ENCODE results near the gene ARHGAP18. TPM values are rescaled to one million over a fixed set of nuclear protein-coding genes. Genes with fewer than 3 reads are reported as not detected.

ARHGAP18 gene
- total and polyA plus RNA-seq, 2 experiments from 2014 or later = 4.3 to 5.0 TPM

DNA sequence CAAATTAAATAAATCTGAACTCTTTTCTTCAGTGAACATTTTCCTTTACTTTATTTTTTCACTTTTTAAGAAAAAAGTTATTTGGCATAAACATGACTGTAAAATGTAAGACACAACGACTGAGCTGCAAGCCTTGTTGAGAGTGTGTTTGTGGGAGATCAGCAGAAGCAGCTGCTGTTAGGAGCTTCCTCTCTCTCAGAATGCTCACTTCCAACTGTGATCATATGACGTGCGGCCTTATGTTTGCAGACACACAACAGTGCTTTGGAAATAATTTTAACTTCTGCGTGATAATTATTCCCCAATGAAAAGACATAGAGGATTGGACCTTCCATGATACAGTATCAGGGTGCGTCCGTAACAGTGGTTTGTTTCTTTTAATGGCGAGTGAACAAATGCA is 104.0 kb downstream of the ARHGAP18 start (continued):
- no peak for TF ChIP-seq POLR2AphosphoS5 (IDR thresholded peaks at IDR 0.05; ENCODE audit: low read depth)
- TF ChIP-seq JUNB (IDR thresholded peaks at IDR 0.05; ENCODE audit: unreplicated experiment) = no peak
- no peak for TF ChIP-seq STAT1 (IDR thresholded peaks at IDR 0.05; ENCODE audit: unreplicated experiment)
- TF ChIP-seq, protein P1, sequence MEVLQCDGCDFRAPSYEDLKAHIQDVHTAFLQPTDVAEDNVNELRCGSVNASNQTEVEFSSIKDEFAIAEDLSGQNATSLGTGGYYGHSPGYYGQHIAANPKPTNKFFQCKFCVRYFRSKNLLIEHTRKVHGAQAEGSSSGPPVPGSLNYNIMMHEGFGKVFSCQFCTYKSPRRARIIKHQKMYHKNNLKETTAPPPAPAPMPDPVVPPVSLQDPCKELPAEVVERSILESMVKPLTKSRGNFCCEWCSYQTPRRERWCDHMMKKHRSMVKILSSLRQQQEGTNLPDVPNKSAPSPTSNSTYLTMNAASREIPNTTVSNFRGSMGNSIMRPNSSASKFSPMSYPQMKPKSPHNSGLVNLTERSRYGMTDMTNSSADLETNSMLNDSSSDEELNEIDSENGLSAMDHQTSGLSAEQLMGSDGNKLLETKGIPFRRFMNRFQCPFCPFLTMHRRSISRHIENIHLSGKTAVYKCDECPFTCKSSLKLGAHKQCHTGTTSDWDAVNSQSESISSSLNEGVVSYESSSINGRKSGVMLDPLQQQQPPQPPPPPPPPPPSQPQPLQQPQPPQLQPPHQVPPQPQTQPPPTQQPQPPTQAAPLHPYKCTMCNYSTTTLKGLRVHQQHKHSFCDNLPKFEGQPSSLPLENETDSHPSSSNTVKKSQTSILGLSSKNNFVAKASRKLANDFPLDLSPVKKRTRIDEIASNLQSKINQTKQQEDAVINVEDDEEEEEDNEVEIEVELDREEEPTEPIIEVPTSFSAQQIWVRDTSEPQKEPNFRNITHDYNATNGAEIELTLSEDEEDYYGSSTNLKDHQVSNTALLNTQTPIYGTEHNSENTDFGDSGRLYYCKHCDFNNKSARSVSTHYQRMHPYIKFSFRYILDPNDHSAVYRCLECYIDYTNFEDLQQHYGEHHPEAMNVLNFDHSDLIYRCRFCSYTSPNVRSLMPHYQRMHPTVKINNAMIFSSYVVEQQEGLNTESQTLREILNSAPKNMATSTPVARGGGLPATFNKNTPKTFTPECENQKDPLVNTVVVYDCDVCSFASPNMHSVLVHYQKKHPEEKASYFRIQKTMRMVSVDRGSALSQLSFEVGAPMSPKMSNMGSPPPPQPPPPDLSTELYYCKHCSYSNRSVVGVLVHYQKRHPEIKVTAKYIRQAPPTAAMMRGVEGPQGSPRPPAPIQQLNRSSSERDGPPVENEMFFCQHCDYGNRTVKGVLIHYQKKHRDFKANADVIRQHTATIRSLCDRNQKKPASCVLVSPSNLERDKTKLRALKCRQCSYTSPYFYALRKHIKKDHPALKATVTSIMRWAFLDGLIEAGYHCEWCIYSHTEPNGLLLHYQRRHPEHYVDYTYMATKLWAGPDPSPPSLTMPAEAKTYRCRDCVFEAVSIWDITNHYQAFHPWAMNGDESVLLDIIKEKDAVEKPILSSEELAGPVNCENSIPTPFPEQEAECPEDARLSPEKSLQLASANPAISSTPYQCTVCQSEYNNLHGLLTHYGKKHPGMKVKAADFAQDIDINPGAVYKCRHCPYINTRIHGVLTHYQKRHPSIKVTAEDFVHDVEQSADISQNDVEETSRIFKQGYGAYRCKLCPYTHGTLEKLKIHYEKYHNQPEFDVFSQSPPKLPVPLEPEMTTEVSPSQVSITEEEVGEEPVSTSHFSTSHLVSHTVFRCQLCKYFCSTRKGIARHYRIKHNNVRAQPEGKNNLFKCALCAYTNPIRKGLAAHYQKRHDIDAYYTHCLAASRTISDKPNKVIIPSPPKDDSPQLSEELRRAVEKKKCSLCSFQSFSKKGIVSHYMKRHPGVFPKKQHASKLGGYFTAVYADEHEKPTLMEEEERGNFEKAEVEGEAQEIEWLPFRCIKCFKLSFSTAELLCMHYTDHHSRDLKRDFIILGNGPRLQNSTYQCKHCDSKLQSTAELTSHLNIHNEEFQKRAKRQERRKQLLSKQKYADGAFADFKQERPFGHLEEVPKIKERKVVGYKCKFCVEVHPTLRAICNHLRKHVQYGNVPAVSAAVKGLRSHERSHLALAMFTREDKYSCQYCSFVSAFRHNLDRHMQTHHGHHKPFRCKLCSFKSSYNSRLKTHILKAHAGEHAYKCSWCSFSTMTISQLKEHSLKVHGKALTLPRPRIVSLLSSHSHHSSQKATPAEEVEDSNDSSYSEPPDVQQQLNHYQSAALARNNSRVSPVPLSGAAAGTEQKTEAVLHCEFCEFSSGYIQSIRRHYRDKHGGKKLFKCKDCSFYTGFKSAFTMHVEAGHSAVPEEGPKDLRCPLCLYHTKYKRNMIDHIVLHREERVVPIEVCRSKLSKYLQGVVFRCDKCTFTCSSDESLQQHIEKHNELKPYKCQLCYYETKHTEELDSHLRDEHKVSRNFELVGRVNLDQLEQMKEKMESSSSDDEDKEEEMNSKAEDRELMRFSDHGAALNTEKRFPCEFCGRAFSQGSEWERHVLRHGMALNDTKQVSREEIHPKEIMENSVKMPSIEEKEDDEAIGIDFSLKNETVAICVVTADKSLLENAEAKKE (CRISPR knock-in tag; IDR thresholded peaks at IDR 0.05) = no peak

DNA sequence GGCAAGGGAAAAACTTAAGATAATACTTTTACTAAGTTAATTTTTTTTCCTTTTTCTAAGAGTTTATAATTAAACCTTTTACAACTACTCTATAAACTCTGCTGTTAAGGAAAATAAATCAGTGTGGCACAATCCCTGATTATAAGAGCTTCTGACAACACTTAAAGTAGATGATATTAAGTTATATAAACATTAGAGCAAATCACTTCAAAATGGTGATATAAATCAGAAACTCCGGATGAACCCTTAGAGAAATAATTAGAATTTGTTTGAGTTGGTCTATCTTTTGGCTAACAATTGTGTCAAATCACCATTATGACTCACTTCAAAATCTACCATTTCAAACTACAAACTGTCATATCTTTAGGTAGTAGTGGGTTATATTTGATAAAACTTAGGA is 104.9 kb downstream of the ARHGAP18 start:
- Histone ChIP-seq H3K27me3 (ENCODE audit: insufficient read depth) (no peaks in the 10 kb centered on the region), H3K9me2 (ENCODE audit: insufficient read depth) (no peaks in the 10 kb centered on the region), H3K4me1 (ENCODE audit: insufficient read depth) (peaks cover 18% of the 10 kb centered on the region), H3F3A (replicated peaks; ENCODE audit: low read depth) (no peaks in the 10 kb centered on the region), H3K4me3 (no peak overlapping the region), H4K20me1 (replicated peaks; ENCODE audit: insufficient read depth) (no peaks in the 10 kb centered on the region), H3K27ac (ENCODE audit: low read depth) (no peak overlapping the region), H3K79me2 (replicated peaks; ENCODE audit: insufficient read depth) (no peaks in the 10 kb centered on the region), H3K36me3 (ENCODE audit: insufficient read depth) (no peaks in the 10 kb centered on the region), H2AFZ (no peak overlapping the region), H3K4me2 (no peak overlapping the region)
- H3K4me1 Mint-ChIP-seq = peaks cover 21% of the 10 kb centered on the region
- DNase-seq (ENCODE audit: low spot score) = no peak
- no peak for ATAC-seq
- TF ChIP-seq, protein P2, sequence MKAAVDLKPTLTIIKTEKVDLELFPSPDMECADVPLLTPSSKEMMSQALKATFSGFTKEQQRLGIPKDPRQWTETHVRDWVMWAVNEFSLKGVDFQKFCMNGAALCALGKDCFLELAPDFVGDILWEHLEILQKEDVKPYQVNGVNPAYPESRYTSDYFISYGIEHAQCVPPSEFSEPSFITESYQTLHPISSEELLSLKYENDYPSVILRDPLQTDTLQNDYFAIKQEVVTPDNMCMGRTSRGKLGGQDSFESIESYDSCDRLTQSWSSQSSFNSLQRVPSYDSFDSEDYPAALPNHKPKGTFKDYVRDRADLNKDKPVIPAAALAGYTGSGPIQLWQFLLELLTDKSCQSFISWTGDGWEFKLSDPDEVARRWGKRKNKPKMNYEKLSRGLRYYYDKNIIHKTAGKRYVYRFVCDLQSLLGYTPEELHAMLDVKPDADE (IDR thresholded peaks at IDR 0.05) = no peak
- TF ChIP-seq, protein P1 (CRISPR knock-in tag; IDR thresholded peaks at IDR 0.05) = no peak
- no peak for TF ChIP-seq POLR2AphosphoS5 (IDR thresholded peaks at IDR 0.05; ENCODE audit: low read depth)
- no peak overlapping the region for H3K4me3 Mint-ChIP-seq
- no peaks in the 10 kb centered on the region for H3K9me3 Mint-ChIP-seq
- H3K36me3 Mint-ChIP-seq (ENCODE audit: low read depth) = no peaks in the 10 kb centered on the region
- no peak overlapping the region for H3K27ac Mint-ChIP-seq
- no peaks in the 10 kb centered on the region for H3K27me3 Mint-ChIP-seq (ENCODE audit: insufficient read depth, low read depth, poor library complexity)
